ENCODE measurements around the gene IER2. TPM values are rescaled to one million over a fixed set of nuclear protein-coding genes. Genes with fewer than 3 reads are reported as not detected.
A peak's percentile ranks its signal among the peaks of the same experiment; 100 is the strongest.
"Not testable (repeated sequence)": the region's sequence is repeated elsewhere in the genome, so short reads cannot be mapped to it uniquely, and the experiment has no call there.

Gene IER2
- total RNA-seq, 2 donors from 2014 or later, result 168 to 184 TPM

DNA sequence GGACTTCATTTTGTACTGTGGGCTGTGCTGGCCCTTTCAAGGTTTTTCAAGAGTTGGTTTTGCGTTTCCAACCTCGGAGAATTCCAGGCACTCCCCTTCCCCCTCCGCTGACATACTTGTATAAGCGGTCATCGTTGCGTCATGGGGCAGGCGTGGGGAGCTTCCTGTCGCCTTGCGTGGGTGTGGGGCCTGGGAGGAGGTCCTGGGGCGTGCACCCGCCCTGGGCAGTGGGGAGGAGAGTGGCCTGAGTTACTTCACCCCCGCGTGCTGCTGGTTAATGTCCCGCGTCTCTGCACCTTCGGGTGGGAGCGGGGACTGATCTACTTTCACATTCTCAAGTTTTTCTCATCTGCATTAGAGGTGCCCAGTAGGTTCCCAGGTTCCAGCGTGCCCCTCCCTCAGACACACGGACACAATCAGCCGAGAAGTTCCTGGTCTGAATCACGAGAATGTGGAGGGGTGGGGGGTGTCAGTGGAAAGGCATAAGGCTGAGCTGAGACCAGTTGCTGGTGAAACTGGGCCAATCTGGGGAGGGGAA lies 4.1 kb downstream of the IER2 start:
- ATAC-seq (replicated peaks in 1 of 2) (no peak), DNase-seq (peak; percentile 80 to 85)
- H3K27me3 Mint-ChIP-seq (ENCODE audit: low read depth), result no peaks in the 10 kb centered on the region
- peaks cover 13 to 19% of the 10 kb centered on the region in 2 donors for H3K36me3 Mint-ChIP-seq (ENCODE audit: insufficient read depth in 2 of 2)
- peak overlapping the region; percentile 98 for H3K27ac Mint-ChIP-seq
- no peaks in the 10 kb centered on the region for H3K9me3 Mint-ChIP-seq
- peak overlapping the region; percentile 89 to 99 for H3K4me3 Mint-ChIP-seq
- peaks cover 44% of the 10 kb centered on the region for H3K4me1 Mint-ChIP-seq (ENCODE audit: low read depth)

GRCh38 chr19:13154911-13155471 lies 4.8 kb downstream of the IER2 start:
- H3K4me1 Mint-ChIP-seq (ENCODE audit: low read depth), result peaks cover 47% of the 10 kb centered on the region
- H3K27ac Mint-ChIP-seq, result peak overlapping the region; percentile 98
- H3K27me3 Mint-ChIP-seq (ENCODE audit: low read depth), result no peaks in the 10 kb centered on the region
- peaks cover 13 to 19% of the 10 kb centered on the region in 2 donors for H3K36me3 Mint-ChIP-seq (ENCODE audit: insufficient read depth in 2 of 2)
- no peaks in the 10 kb centered on the region for H3K9me3 Mint-ChIP-seq
- DNase-seq, result peak; percentile 87 to 90
- peak overlapping the region; percentile 89 to 99 for H3K4me3 Mint-ChIP-seq
- ATAC-seq (replicated peaks in 1 of 2), result peak; percentile 30 to 46

GRCh38 chr19:13155472-13156359 lies 5.5 kb downstream of the IER2 start:
- Mint-ChIP-seq H3K9me3 (no peaks in the 10 kb centered on the region), H3K4me3 (peak overlapping the region; percentile 89 to 99), H3K36me3 (ENCODE audit: insufficient read depth in 2 of 2) (peaks cover 10 to 18% of the 10 kb centered on the region in 2 donors), H3K27me3 (ENCODE audit: low read depth) (no peaks in the 10 kb centered on the region), H3K27ac (peak overlapping the region; percentile 98), H3K4me1 (ENCODE audit: low read depth) (peaks cover 53% of the 10 kb centered on the region)
- DNase-seq (peak; percentile 83 to 87), ATAC-seq (replicated peaks in 1 of 2) (peak; percentile 8 to 13)

GRCh38 chr19:13159713-13160112 lies 9.5 kb downstream of the IER2 start:
- H3K4me3 Mint-ChIP-seq, result peak overlapping the region in 1 of 2 donors; percentile 22
- H3K4me1 Mint-ChIP-seq (ENCODE audit: low read depth), result peaks cover 66% of the 10 kb centered on the region
- no peaks in the 10 kb centered on the region for H3K27me3 Mint-ChIP-seq (ENCODE audit: low read depth)
- DNase-seq (no peak), ATAC-seq (replicated peaks in 1 of 2) (no peak)
- no peaks in the 10 kb centered on the region for H3K9me3 Mint-ChIP-seq
- H3K36me3 Mint-ChIP-seq (ENCODE audit: insufficient read depth in 2 of 2), result peaks cover 0 to 2% of the 10 kb centered on the region in 2 donors
- peak overlapping the region; percentile 4 for H3K27ac Mint-ChIP-seq

DNA sequence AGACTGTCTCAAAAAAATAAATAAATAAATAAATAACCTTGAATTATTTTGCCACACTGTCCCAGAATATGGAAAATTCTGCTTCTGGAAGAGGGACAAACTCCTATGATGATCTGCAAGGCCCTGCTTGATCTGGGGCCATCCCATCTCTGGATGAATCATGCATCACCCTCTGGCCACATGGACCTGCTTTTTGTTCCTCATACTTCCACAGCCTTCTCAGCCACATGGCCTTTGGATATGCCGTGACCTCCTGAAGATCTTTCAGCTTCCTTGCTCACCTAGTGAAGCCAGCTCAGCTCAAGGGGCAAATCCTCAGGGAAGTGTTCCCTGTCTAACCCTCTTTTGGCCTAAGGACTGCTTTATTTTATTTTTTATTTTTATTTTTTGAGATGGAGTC lies 10.3 kb downstream of the IER2 start:
- Mint-ChIP-seq H3K9me3 (no peaks in the 10 kb centered on the region), H3K4me1 (ENCODE audit: low read depth) (peaks cover 74% of the 10 kb centered on the region), H3K27ac (no peak overlapping the region), H3K4me3 (peak overlapping the region in 1 of 2 donors; percentile 19), H3K36me3 (ENCODE audit: insufficient read depth in 2 of 2) (no peaks in the 10 kb centered on the region), H3K27me3 (ENCODE audit: low read depth) (no peaks in the 10 kb centered on the region)
- DNase-seq, result no peak
- no peak for ATAC-seq (replicated peaks in 1 of 2)

DNA sequence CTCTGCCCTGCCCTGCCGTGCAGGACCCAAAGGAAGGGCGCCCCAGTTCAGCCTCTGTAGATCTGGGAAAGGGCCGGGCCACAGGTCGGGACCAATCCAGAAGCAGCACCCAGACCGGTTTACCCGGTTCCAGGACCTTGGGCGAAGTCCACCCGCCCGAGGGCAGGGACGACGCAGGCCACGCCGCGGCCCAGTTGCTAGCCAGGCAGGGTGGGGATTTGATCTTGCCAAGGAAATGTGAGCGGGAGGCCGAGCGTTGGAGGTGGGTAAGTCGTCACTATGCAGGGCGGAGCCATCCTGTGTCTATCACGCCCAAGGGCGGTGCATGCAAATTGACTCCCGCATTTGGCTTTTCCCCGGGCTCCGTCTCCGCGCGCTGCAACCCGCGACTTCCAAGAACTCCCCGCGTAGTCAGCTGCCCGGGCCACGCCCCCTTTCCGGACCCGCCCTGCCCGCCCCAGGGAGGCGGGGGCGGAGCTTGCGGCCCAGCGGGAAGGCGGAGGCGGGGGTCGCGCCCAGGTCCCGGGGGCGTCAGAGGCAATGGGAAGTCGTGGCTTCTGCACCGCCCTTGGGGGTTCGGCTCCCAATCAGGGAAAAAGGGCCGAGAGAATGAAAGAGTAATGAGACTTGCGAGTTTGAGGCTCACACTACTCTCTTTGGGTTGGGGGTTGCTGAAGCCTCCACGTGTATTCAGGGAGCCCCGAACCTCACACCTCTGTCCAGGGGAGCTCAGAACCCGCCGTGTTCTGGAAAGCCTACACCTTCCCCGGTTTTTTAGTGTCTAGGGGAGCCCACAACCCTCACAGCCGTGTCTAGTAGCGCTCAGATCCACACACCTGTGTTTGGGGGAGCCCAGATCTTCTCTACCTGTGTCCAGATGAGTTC lies 12.8 kb downstream of the IER2 start:
- ATAC-seq (replicated peaks in 1 of 2) (peak; percentile 56 to 65), DNase-seq (peak; percentile 90 to 91)
- peaks cover 75% of the 10 kb centered on the region for H3K4me1 Mint-ChIP-seq (ENCODE audit: low read depth)

DNA sequence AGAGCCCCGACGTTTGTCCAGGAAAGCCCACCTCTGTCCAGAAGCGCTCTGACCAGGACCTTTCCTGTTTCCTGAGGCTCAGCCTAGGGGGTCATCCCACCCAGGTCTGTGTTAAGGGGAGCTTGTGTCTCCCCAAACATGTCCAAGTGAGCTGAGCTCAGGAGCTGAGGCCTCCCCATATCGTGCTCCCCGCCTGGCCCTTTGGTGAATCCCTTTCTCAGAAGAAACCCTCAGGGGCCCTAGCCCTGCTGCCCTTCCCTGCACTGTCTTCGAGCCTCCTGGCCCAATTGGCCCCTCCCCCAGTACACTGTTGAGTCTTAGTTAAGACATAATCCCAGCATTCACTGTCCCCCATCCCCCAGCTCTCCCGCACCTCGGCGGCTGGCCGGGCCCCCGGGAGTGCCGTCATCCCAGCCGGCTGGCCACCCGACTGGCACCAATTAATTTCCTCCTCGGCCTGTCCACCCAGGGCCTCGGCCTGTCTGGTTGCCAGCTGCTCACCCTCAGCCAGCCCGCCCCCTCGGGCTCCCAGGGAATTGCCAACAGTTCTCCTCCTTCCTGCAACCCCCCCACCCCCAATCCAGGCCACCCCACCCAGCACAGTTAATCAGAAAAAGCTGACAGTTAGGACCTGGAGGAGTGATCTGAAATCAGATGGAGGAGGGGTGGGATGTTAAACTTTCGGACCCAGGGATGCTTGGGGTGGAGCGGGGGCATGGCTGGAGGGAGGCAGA lies 13.6 kb downstream of the IER2 start:
- Mint-ChIP-seq H3K4me1 (ENCODE audit: low read depth) (peaks cover 73% of the 10 kb centered on the region), H3K36me3 (ENCODE audit: insufficient read depth in 2 of 2) (peaks cover 0 to 2% of the 10 kb centered on the region in 2 donors), H3K9me3 (no peaks in the 10 kb centered on the region), H3K27ac (peak overlapping the region; percentile 67), H3K4me3 (peak overlapping the region; percentile 77 to 89), H3K27me3 (ENCODE audit: low read depth) (no peaks in the 10 kb centered on the region)
- ATAC-seq (replicated peaks in 1 of 2), result peak; percentile 29 to 41
- peak; percentile 71 to 81 for DNase-seq

More for the DNA sequence above, 12.8 kb downstream of the IER2 start:
- Mint-ChIP-seq H3K27ac (peak overlapping the region; percentile 67), H3K4me3 (peak overlapping the region; percentile 77 to 89), H3K9me3 (no peaks in the 10 kb centered on the region), H3K36me3 (ENCODE audit: insufficient read depth in 2 of 2) (peaks cover 0 to 2% of the 10 kb centered on the region in 2 donors), H3K27me3 (ENCODE audit: low read depth) (no peaks in the 10 kb centered on the region)

DNA sequence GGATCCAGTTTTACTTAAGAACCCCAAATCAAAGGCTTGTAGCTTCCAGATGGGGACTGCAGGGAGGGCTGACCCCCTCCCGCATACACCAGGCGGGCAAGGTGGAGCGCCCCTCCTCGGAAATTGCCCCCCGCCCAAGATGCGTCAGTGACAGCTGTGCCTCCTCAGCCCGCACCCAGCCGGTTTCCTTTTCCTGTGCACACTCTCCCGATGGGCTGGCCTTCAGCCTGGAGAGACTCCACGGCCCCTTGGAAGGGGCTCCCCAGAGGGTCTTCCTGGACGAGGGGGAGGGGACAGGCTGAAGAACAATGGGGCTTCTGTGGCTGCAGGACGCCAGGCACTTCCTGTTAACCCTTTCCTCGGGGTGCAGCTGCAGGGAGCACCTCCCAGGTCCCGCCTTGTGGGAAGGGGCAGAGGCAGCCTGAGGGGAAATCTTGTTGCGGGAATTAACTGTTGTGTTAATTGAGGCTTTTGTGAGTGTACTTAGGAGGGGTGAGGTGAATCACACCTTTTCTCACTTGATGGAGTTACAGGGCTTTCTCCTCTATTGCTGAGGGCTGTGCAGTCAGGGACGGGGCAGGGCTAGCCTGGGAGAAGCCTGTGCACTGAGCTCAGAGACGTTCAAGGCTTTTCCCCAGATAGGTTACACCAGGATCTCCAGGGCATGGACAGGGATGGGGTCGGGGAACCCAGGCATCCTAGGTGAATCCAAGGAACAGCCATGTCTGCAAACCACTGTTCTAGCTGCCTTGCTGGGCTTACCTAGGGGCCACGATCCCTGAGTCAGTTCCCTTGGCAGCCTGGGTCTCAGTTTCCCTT lies 14.3 kb downstream of the IER2 start:
- H3K4me3 Mint-ChIP-seq, result peak overlapping the region; percentile 77 to 89
- peaks cover 72% of the 10 kb centered on the region for H3K4me1 Mint-ChIP-seq (ENCODE audit: low read depth)
- H3K27ac Mint-ChIP-seq, result peak overlapping the region; percentile 67
- H3K9me3 Mint-ChIP-seq, result no peaks in the 10 kb centered on the region
- no peaks in the 10 kb centered on the region for H3K27me3 Mint-ChIP-seq (ENCODE audit: low read depth)
- DNase-seq (peak; percentile 48 to 56), ATAC-seq (replicated peaks in 1 of 2) (peak in 1 of 2 donors; percentile 10)
- peaks cover 0 to 2% of the 10 kb centered on the region in 2 donors for H3K36me3 Mint-ChIP-seq (ENCODE audit: insufficient read depth in 2 of 2)

DNA sequence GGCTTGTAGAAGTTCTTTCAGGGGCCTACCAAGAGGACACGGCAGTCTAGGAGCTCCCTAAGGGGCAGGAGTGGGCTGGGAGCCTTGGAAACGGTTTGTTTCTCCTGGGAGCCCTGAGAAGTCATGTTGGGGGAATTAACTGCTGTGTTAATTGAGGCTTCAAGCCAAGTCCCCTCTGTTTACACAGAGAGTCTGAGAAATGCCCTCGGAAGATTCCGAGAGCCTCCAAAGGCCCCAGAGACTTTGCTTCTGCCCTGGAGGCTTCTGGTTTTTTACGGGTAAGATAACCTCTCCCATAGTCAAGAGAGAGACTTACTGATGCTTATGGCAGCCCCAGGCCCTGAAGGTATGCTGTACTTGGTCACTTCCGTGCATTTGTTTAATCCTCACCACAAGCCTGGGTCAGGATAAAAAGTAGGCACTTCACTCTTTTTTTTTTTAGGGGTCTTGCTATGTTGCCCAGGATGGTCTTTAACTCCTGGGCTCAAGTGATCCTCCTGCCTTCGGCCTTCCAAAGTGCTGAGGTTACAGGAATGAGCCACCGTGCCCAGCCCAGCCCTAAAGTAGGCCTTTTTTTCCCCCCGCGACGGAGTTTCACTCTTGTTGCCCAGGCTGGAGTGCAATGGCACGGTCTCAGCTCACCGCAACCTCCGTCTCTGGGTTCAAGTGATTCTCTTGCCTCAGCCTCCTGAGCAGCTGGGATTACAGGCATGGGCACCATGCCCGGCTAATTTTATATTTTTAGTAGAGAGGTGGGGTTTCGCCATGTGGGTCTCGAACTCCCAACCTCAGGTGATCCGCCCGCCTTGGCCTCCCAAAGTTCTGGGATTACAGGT lies 15.2 kb downstream of the IER2 start:
- H3K4me3 Mint-ChIP-seq, result peak overlapping the region; percentile 77 to 89

DNA sequence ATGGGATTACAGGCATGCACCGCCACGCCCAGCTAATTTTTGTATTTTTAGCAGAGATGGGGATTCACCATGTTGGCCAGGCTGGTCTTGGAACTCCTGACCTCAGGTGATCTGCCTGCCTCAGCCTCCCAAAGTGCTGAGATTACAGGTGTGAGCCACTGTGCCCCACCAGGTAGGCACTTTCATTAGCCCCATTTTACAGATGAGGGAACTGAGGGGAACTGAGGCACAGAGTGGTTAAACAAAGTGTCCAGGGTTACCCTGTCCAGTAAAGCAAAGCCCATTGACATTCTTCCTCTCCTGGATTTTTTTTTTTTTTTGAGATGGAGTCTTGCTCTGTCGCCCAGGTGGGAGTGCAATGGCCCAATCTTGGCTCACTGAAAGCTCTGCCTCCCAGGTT lies 15.9 kb downstream of the IER2 start:
- not testable (repeated sequence) for H3K9me3 Mint-ChIP-seq; H3K36me3 Mint-ChIP-seq (ENCODE audit: insufficient read depth in 2 of 2); H3K27me3 Mint-ChIP-seq (ENCODE audit: low read depth); ATAC-seq (replicated peaks in 1 of 2); H3K27ac Mint-ChIP-seq; DNase-seq
- Mint-ChIP-seq H3K4me1 (ENCODE audit: low read depth) (peaks cover 76% of the 10 kb centered on the region), H3K4me3 (peak overlapping the region; percentile 27 to 32)

More for the DNA sequence above, 15.2 kb downstream of the IER2 start:
- H3K4me1 Mint-ChIP-seq (ENCODE audit: low read depth), result peaks cover 72% of the 10 kb centered on the region
- H3K9me3 Mint-ChIP-seq, result no peaks in the 10 kb centered on the region
- peaks cover 0 to 2% of the 10 kb centered on the region in 2 donors for H3K36me3 Mint-ChIP-seq (ENCODE audit: insufficient read depth in 2 of 2)
- DNase-seq, result no peak
- no peak for ATAC-seq (replicated peaks in 1 of 2)
- peak overlapping the region; percentile 67 for H3K27ac Mint-ChIP-seq
- H3K27me3 Mint-ChIP-seq (ENCODE audit: low read depth), result no peaks in the 10 kb centered on the region

DNA sequence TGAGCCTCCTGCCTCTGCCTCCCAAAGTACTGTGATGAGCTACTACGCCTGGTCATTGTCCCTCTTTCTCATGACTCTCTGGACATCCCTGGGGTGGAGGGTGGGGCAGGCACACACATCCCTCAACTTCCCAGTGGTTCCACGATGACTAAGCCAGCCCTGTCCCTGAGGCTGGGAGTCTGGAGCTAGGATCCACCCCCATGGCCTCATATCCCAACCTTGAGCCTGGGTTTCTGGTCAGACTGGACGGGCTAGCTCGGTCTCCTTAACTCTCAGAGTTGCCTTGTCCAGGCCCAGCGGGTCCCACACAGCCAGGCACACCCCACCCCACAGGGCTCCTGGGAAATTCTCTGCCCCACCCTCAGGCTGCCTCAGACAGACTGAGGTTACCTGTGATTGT lies 19.6 kb downstream of the IER2 start:
- Mint-ChIP-seq H3K27ac (peak overlapping the region; percentile 21), H3K36me3 (ENCODE audit: insufficient read depth in 2 of 2) (peaks cover 2 to 3% of the 10 kb centered on the region in 2 donors), H3K27me3 (ENCODE audit: low read depth) (no peaks in the 10 kb centered on the region), H3K4me1 (ENCODE audit: low read depth) (peaks cover 81% of the 10 kb centered on the region), H3K4me3 (peak overlapping the region in 1 of 2 donors; percentile 57), H3K9me3 (no peaks in the 10 kb centered on the region)
- DNase-seq, result no peak
- no peak for ATAC-seq (replicated peaks in 1 of 2)
